ENCODE results near the gene PPP1R1A. TPM values are rescaled to one million over a fixed set of nuclear protein-coding genes. Genes with fewer than 3 reads are reported as not detected.

PPP1R1A gene
- total RNA-seq, 1 experiment from 2014 or later: 8.5 TPM

GRCh38 chr12:54569072-54569471, 19.4 kb downstream of the PPP1R1A start:
- no peaks in the 10 kb centered on the region for H3K23me2 ChIP-seq (ENCODE audit: insufficient read length, low read depth, low read length, poor library complexity, severe bottlenecking)
- H3K4me1 ChIP-seq (ENCODE audit: insufficient read depth, low read length): peaks cover 4% of the 10 kb centered on the region
- H3K18ac ChIP-seq (ENCODE audit: insufficient read length, low read depth, low read length): no peak overlapping the region
- no peak overlapping the region for H4K91ac ChIP-seq (ENCODE audit: insufficient read length, low read depth, low read length)
- no peak overlapping the region for H4K8ac ChIP-seq (replicated peaks; ENCODE audit: insufficient read length, low read depth, low read length)
- no peak overlapping the region for H3K4ac ChIP-seq (ENCODE audit: low read depth, low read length)
- no peak overlapping the region for H3T11ph ChIP-seq (ENCODE audit: low read length)
- H2BK12ac ChIP-seq (ENCODE audit: insufficient read length, low read depth, low read length): no peak overlapping the region
- H2BK120ac ChIP-seq (ENCODE audit: low read depth, low read length, poor library complexity, severe bottlenecking): no peak overlapping the region
- no peaks in the 10 kb centered on the region for H3K9me3 ChIP-seq (ENCODE audit: control insufficient read depth, low read depth, low read length)
- Mint-ChIP-seq H3K9me3 (no peaks in the 10 kb centered on the region; a peak in 1 of 5 replicates), H3K27ac (no peak overlapping the region), H3K27me3 (ENCODE audit: low read depth) (peaks cover 84% of the 10 kb centered on the region), H3K4me1 (peaks cover 54 to 64% of the 10 kb centered on the region in 2 experiments), H3K36me3 (ENCODE audit: insufficient read depth in 1 of 3, low read depth in 3 of 3) (no peaks in the 10 kb centered on the region; a peak in 1 of 7 replicates), H3K4me3 (no peak overlapping the region)
- no peak for TF ChIP-seq CTCF (conservative IDR thresholded peaks at IDR 0.05)
- H3K27ac ChIP-seq (ENCODE audit: insufficient read length, low read depth, low read length): no peak overlapping the region
- no peaks in the 10 kb centered on the region for H3K79me2 ChIP-seq (ENCODE audit: insufficient read depth, low read length)
- H2BK5ac ChIP-seq (ENCODE audit: insufficient read length, low read length): no peak overlapping the region
- H4K5ac ChIP-seq (ENCODE audit: insufficient read length, low read depth, low read length): no peak overlapping the region
- H3K14ac ChIP-seq (ENCODE audit: insufficient read depth, low read length): no peak overlapping the region
- WGBS (ENCODE audit: extremely low coverage, insufficient read length, low lambda C conversion rate): no CpG with 5 or more reads among the region's 14 CpGs
- peaks cover 2% of the 10 kb centered on the region for H4K20me1 ChIP-seq (ENCODE audit: control insufficient read depth, insufficient read depth, insufficient read length)
- H2AK5ac ChIP-seq (ENCODE audit: insufficient read length, low read length): no peak overlapping the region
- H3K79me1 ChIP-seq (ENCODE audit: insufficient read depth, low read depth, low read length, poor library complexity, severe bottlenecking): no peaks in the 10 kb centered on the region
- H2AFZ ChIP-seq (ENCODE audit: low read length): no peak overlapping the region
- H3K9ac ChIP-seq (ENCODE audit: extremely low read depth, insufficient read length, low read length): no peak overlapping the region
- H3K56ac ChIP-seq (ENCODE audit: insufficient read length, low read depth, low read length): no peak overlapping the region
- H3K4me2 ChIP-seq (ENCODE audit: insufficient read depth, insufficient read length, low read length): no peak overlapping the region
- no peak overlapping the region for H2BK15ac ChIP-seq (ENCODE audit: low read depth, low read length)
- H3K23ac ChIP-seq (ENCODE audit: insufficient read length, low read depth, low read length): no peak overlapping the region
- no peak for DNase-seq
- peaks cover under 1% of the 10 kb centered on the region; the same call in 1 of the 2 replicates for H3K27me3 ChIP-seq (ENCODE audit: insufficient read depth, low read length)
- no peak overlapping the region for H2BK20ac ChIP-seq (ENCODE audit: low read depth, low read length, poor library complexity, severe bottlenecking)
